ENCODE results near the gene BCL2A1. TPM values are rescaled to one million over a fixed set of nuclear protein-coding genes. Genes with fewer than 3 reads are reported as not detected.

BCL2A1 gene
- total and polyA plus RNA-seq, 2 donors (not counting 1 experiment from before 2014, with no cell fraction given) = 0.31 to 8.9 TPM

GRCh38 chr15:79990280-79990996 is 19.4 kb upstream of the BCL2A1 start:
- no peak overlapping the region for H3K27ac ChIP-seq (ENCODE audit: insufficient read depth, low read length)
- H2AFZ ChIP-seq (ENCODE audit: low read length) = no peak overlapping the region
- DNase-seq (ENCODE audit: low read depth in 2 of 2) = no peak
- peaks cover 3% of the 10 kb centered on the region for H3K4me1 ChIP-seq (ENCODE audit: control insufficient read depth, extremely low read depth, insufficient read depth, low read length)
- H3K79me2 ChIP-seq (ENCODE audit: control insufficient read depth, insufficient read depth, low read length) = no peaks in the 10 kb centered on the region
- TF ChIP-seq EZH2 (IDR thresholded peaks at IDR 0.05; ENCODE audit: low read length, missing control alignments) = no peak
- TF ChIP-seq, protein P1, sequence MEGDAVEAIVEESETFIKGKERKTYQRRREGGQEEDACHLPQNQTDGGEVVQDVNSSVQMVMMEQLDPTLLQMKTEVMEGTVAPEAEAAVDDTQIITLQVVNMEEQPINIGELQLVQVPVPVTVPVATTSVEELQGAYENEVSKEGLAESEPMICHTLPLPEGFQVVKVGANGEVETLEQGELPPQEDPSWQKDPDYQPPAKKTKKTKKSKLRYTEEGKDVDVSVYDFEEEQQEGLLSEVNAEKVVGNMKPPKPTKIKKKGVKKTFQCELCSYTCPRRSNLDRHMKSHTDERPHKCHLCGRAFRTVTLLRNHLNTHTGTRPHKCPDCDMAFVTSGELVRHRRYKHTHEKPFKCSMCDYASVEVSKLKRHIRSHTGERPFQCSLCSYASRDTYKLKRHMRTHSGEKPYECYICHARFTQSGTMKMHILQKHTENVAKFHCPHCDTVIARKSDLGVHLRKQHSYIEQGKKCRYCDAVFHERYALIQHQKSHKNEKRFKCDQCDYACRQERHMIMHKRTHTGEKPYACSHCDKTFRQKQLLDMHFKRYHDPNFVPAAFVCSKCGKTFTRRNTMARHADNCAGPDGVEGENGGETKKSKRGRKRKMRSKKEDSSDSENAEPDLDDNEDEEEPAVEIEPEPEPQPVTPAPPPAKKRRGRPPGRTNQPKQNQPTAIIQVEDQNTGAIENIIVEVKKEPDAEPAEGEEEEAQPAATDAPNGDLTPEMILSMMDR (conservative IDR thresholded peaks at IDR 0.05 in 1 of 2, IDR thresholded peaks at IDR 0.05 in 1 of 2; ENCODE audit: low read depth in 1 of 2, low read length in 2 of 2) = no peak
- H4K20me1 ChIP-seq (ENCODE audit: control insufficient read depth, extremely low read depth, insufficient read depth, low read length) = no peaks in the 10 kb centered on the region
- no peaks in the 10 kb centered on the region for H3K9me3 ChIP-seq (ENCODE audit: control insufficient read depth, insufficient read depth, low read depth, low read length)
- no peak overlapping the region for H3K4me3 ChIP-seq (replicated peaks in 1 of 4; ENCODE audit: control extremely low read depth in 1 of 4, insufficient read depth in 1 of 4, low read depth in 3 of 4, low read length in 4 of 4)
- H3K36me3 ChIP-seq (ENCODE audit: control insufficient read depth, insufficient read depth, low read length) = no peaks in the 10 kb centered on the region
- H3K9ac ChIP-seq (ENCODE audit: insufficient read depth, low read length) = no peak overlapping the region
- no peaks in the 10 kb centered on the region for H3K27me3 ChIP-seq (ENCODE audit: control insufficient read depth, insufficient read depth, low read length)
- H3K4me2 ChIP-seq (ENCODE audit: extremely low read depth, insufficient read depth, low read length) = no peak overlapping the region

- Histone ChIP-seq H3K9me3 (ENCODE audit: control insufficient read depth, insufficient read depth, low read depth, low read length) (no peaks in the 10 kb centered on the region), H3K27ac (ENCODE audit: insufficient read depth, low read length) (no peak overlapping the region), H2AFZ (ENCODE audit: low read length) (no peak overlapping the region), H3K36me3 (ENCODE audit: control insufficient read depth, insufficient read depth, low read length) (no peaks in the 10 kb centered on the region), H4K20me1 (ENCODE audit: control insufficient read depth, extremely low read depth, insufficient read depth, low read length) (no peaks in the 10 kb centered on the region), H3K4me1 (ENCODE audit: control insufficient read depth, extremely low read depth, insufficient read depth, low read length) (peaks cover 2% of the 10 kb centered on the region), H3K9ac (ENCODE audit: insufficient read depth, low read length) (no peak overlapping the region), H3K4me3 (replicated peaks in 1 of 4; ENCODE audit: control extremely low read depth in 1 of 4, insufficient read depth in 1 of 4, low read depth in 3 of 4, low read length in 4 of 4) (no peak overlapping the region), H3K4me2 (ENCODE audit: extremely low read depth, insufficient read depth, low read length) (no peak overlapping the region), H3K79me2 (ENCODE audit: control insufficient read depth, insufficient read depth, low read length) (no peaks in the 10 kb centered on the region), H3K27me3 (ENCODE audit: control insufficient read depth, insufficient read depth, low read length) (no peaks in the 10 kb centered on the region)
- TF ChIP-seq EZH2 (IDR thresholded peaks at IDR 0.05; ENCODE audit: low read length, missing control alignments) = no peak
- TF ChIP-seq, protein P1 (conservative IDR thresholded peaks at IDR 0.05 in 1 of 2, IDR thresholded peaks at IDR 0.05 in 1 of 2; ENCODE audit: low read depth in 1 of 2, low read length in 2 of 2) = no peak
- DNase-seq (ENCODE audit: low read depth in 2 of 2) = peak in 1 of 2 donors; percentile 21
Observed at GRCh38 chr15:79989682-79990081, 18.7 kb upstream of the BCL2A1 start.

GRCh38 chr15:79989183-79989582 is 18.2 kb upstream of the BCL2A1 start:
- Histone ChIP-seq H3K9me3 (ENCODE audit: control insufficient read depth, insufficient read depth, low read depth, low read length) (no peaks in the 10 kb centered on the region), H3K9ac (ENCODE audit: insufficient read depth, low read length) (no peak overlapping the region), H3K27ac (ENCODE audit: insufficient read depth, low read length) (no peak overlapping the region), H3K36me3 (ENCODE audit: control insufficient read depth, insufficient read depth, low read length) (no peaks in the 10 kb centered on the region), H3K4me1 (ENCODE audit: control insufficient read depth, extremely low read depth, insufficient read depth, low read length) (no peaks in the 10 kb centered on the region), H2AFZ (ENCODE audit: low read length) (no peak overlapping the region), H3K4me2 (ENCODE audit: extremely low read depth, insufficient read depth, low read length) (no peak overlapping the region), H3K79me2 (ENCODE audit: control insufficient read depth, insufficient read depth, low read length) (no peaks in the 10 kb centered on the region), H3K4me3 (replicated peaks in 1 of 4; ENCODE audit: control extremely low read depth in 1 of 4, insufficient read depth in 1 of 4, low read depth in 3 of 4, low read length in 4 of 4) (no peak overlapping the region), H3K27me3 (ENCODE audit: control insufficient read depth, insufficient read depth, low read length) (no peaks in the 10 kb centered on the region), H4K20me1 (ENCODE audit: control insufficient read depth, extremely low read depth, insufficient read depth, low read length) (no peaks in the 10 kb centered on the region)
- TF ChIP-seq EZH2 (IDR thresholded peaks at IDR 0.05; ENCODE audit: low read length, missing control alignments) = no peak
- TF ChIP-seq, protein P1 (conservative IDR thresholded peaks at IDR 0.05 in 1 of 2, IDR thresholded peaks at IDR 0.05 in 1 of 2; ENCODE audit: low read depth in 1 of 2, low read length in 2 of 2) = no peak
- DNase-seq (ENCODE audit: low read depth in 2 of 2) = no peak

All from fibroblast of lung (primary cell).